Breast epithelium (tissue), 4 donors: ENCODE data around the gene C19orf53. TPM values are rescaled to one million over a fixed set of nuclear protein-coding genes. Genes with fewer than 3 reads are reported as not detected.

Experiments used
- DNase-seq, 2 donors: peaks; one replicate each; pipeline ENCODE4 v3.0.0-alpha.2; 2019; ENCODE audit warnings: low spot score in 2 of 2
- H3K27ac ChIP-seq, 2 donors: fragments of 200-600 bp; sonication (generic) in 1 of 2; one replicate each; pipeline ENCODE4 v1.5.1; 2016 to 2019; ENCODE audit warnings: mild to moderate bottlenecking in 1 of 2
- H3K27me3 ChIP-seq, 2 donors: fragments of 200-600 bp; sonication (generic) in 1 of 2; one replicate each; pipeline versions ENCODE4 v1.5.1 to v1.6.0; 2017 to 2019; ENCODE audit warnings: control low read depth in 1 of 2, mild to moderate bottlenecking in 1 of 2
- H3K36me3 ChIP-seq: fragments of 200-600 bp; one replicate; pipeline ENCODE4 v1.5.1; 2019
- H3K4me1 ChIP-seq, 2 donors: fragments of 200-600 bp; sonication (generic); one replicate each; pipeline ENCODE4 v1.5.1; 2016 to 2019; ENCODE audit warnings: control low read depth in 1 of 2
- H3K4me3 ChIP-seq, 3 donors: fragments of 200-600 bp; sonication (generic); 1 replicate in 2 of 3; 2 replicates in 1 of 3; pipeline ENCODE4 v1.5.1; 2016 to 2019; ENCODE audit warnings: mild to moderate bottlenecking in 3 of 3, moderate library complexity in 2 of 3
- H3K9me3 ChIP-seq, 2 donors: fragments of 200-600 bp; sonication (generic) in 1 of 2; one replicate each; pipeline ENCODE4 v1.5.1; 2016 to 2019; ENCODE audit warnings: control low read depth in 1 of 2
- CTCF ChIP-seq, 3 donors: fragments of 450-650 bp; IDR thresholded peaks; one replicate each; pipeline ENCODE4 v1.5.1; 2016 to 2017; ENCODE audit warnings: antibody characterized with exemption in 3 of 3, mild to moderate bottlenecking in 3 of 3, moderate library complexity in 3 of 3
- POLR2A ChIP-seq: fragments of 450-650 bp; IDR thresholded peaks from one replicate; pipeline ENCODE4 v1.6.1; 2016; ENCODE audit warnings: antibody characterized with exemption, mild to moderate bottlenecking, moderate library complexity
- POLR2AphosphoS5 ChIP-seq, 3 donors: sonication (generic); formaldehyde crosslinking; IDR thresholded peaks; one replicate each; pipeline ENCODE4 v1.6.1; 2017; ENCODE audit warnings: antibody characterized with exemption in 3 of 3
- intact Hi-C: fragments of 100-400 bp; cut with DNase I; formaldehyde crosslinking; loops from one replicate; pipeline ENCODE4 v1.15.1; 2023; ENCODE audit warnings: low total_unique reads
- total RNA-seq, 3 donors: library from RNA; depleted of rRNA; stranded (reverse); fragments of >200 nt; gene quantifications; one replicate each; pipeline ENCODE4 v1.1.0, GENCODE V29; 2016

The C19orf53 gene
- total RNA-seq, 3 donors from 2014 or later: 134 to 175 (median 137) TPM

- intact Hi-C loops: no loop called here
- no peaks in the 10 kb centered on the region for H3K4me1 ChIP-seq
- no peaks in the 10 kb centered on the region for H3K36me3 ChIP-seq
- H3K27ac ChIP-seq: no peak overlapping the region
- H3K27me3 ChIP-seq: no peaks in the 10 kb centered on the region
- TF ChIP-seq CTCF (IDR thresholded peaks at IDR 0.05) (no peak), POLR2A (no peak), POLR2AphosphoS5 (IDR thresholded peaks at IDR 0.05) (no peak)
- no peak overlapping the region for H3K4me3 ChIP-seq
- no peak for DNase-seq
- H3K9me3 ChIP-seq: no peaks in the 10 kb centered on the region
Measured at GRCh38 chr19:13804830-13805683, 30.8 kb downstream of the C19orf53 start.

GRCh38 chr19:13806728-13807127, 32.5 kb downstream of the C19orf53 start:
- no peak for TF ChIP-seq CTCF (IDR thresholded peaks at IDR 0.05)
- TF ChIP-seq POLR2AphosphoS5 (IDR thresholded peaks at IDR 0.05): no peak
- no peak for TF ChIP-seq POLR2A
- Histone ChIP-seq H3K4me1 (no peaks in the 10 kb centered on the region), H3K4me3 (no peak overlapping the region), H3K27me3 (no peaks in the 10 kb centered on the region), H3K9me3 (no peaks in the 10 kb centered on the region), H3K36me3 (no peaks in the 10 kb centered on the region), H3K27ac (no peak overlapping the region)
- intact Hi-C loops: no loop called here
- DNase-seq: no peak

- intact Hi-C loops: no loop called here
- no peak for TF ChIP-seq POLR2AphosphoS5 (IDR thresholded peaks at IDR 0.05)
- no peak for TF ChIP-seq CTCF (IDR thresholded peaks at IDR 0.05)
- no peak overlapping the region for H3K4me3 ChIP-seq
- H3K9me3 ChIP-seq: no peaks in the 10 kb centered on the region
- no peaks in the 10 kb centered on the region for H3K36me3 ChIP-seq
- no peak overlapping the region for H3K27ac ChIP-seq
- H3K4me1 ChIP-seq: no peaks in the 10 kb centered on the region
- no peak for DNase-seq
- H3K27me3 ChIP-seq: no peaks in the 10 kb centered on the region
Measured at GRCh38 chr19:13807421-13808021, 33.3 kb downstream of the C19orf53 start.

- TF ChIP-seq POLR2AphosphoS5 (IDR thresholded peaks at IDR 0.05): no peak
- no peak for TF ChIP-seq CTCF (IDR thresholded peaks at IDR 0.05)
- TF ChIP-seq POLR2A: no peak
Measured at GRCh38 chr19:13808856-13809255, 34.6 kb downstream of the C19orf53 start.

GRCh38 chr19:13812544-13812943, 38.3 kb downstream of the C19orf53 start:
- H3K9me3 ChIP-seq: no peaks in the 10 kb centered on the region
- intact Hi-C loops: no loop called here
- no peak for DNase-seq
- no peaks in the 10 kb centered on the region for H3K27me3 ChIP-seq
- H3K36me3 ChIP-seq: no peaks in the 10 kb centered on the region
- no peak overlapping the region for H3K27ac ChIP-seq
- H3K4me1 ChIP-seq: no peaks in the 10 kb centered on the region
- H3K4me3 ChIP-seq: no peak overlapping the region
- TF ChIP-seq CTCF (IDR thresholded peaks at IDR 0.05): no peak
- no peak for TF ChIP-seq POLR2AphosphoS5 (IDR thresholded peaks at IDR 0.05)
- TF ChIP-seq POLR2A: no peak

More at GRCh38 chr19:13808856-13809255, 34.6 kb downstream of the C19orf53 start:
- Histone ChIP-seq H3K9me3 (no peaks in the 10 kb centered on the region), H3K36me3 (no peaks in the 10 kb centered on the region), H3K27me3 (no peaks in the 10 kb centered on the region), H3K27ac (no peak overlapping the region), H3K4me3 (no peak overlapping the region), H3K4me1 (no peaks in the 10 kb centered on the region)
- intact Hi-C loops: no loop called here
- no peak for DNase-seq
